CD14-positive monocyte (primary cell): Measurements from ENCODE around the gene KRTAP5-4. TPM values are rescaled to one million over a fixed set of nuclear protein-coding genes. Genes with fewer than 3 reads are reported as not detected.

ENCODE experiments used
- DNase-seq, 3 donors: peaks; one replicate each; pipeline ENCODE4 v3.0.0-alpha.2; 2011 to 2022
- H2AFZ ChIP-seq: 2 replicates; pipeline ENCODE4 v1.6.0; 2012; ENCODE audit warnings: mild to moderate bottlenecking, low read depth, low read length, inconsistent platforms; ENCODE audit not compliant: insufficient read depth, poor library complexity, severe bottlenecking
- H3K27ac ChIP-seq, 2 donors: 1 replicate in 1 of 2; 2 replicates in 1 of 2; pipeline ENCODE4 v1.5.1; 2012 to 2013; ENCODE audit warnings: low read length in 2 of 2, control low read depth in 1 of 2, inconsistent platforms in 1 of 2, low read depth in 1 of 2, mild to moderate bottlenecking in 1 of 2
- H3K27me3 ChIP-seq, 2 donors: one replicate each; pipeline versions ENCODE4 v1.6.0 to v1.6.1; 2011 to 2013; ENCODE audit warnings: low read length in 2 of 2; ENCODE audit not compliant: control insufficient read depth in 2 of 2, insufficient read depth in 2 of 2
- H3K36me3 ChIP-seq, 2 donors: replicated peaks in 1 of 2; 1 replicate in 1 of 2; 2 replicates in 1 of 2; pipeline versions ENCODE4 v1.5.1 to v1.6.1; 2012 to 2013; ENCODE audit warnings: low read length in 2 of 2, control low read depth in 1 of 2, inconsistent platforms in 1 of 2, mild to moderate bottlenecking in 1 of 2; ENCODE audit not compliant: insufficient read depth in 2 of 2, control insufficient read depth in 1 of 2
- H3K4me1 ChIP-seq, 2 donors: 1 replicate in 1 of 2; 2 replicates in 1 of 2; pipeline versions ENCODE4 v1.5.1 to v1.6.1; 2012 to 2013; ENCODE audit warnings: low read length in 2 of 2, control low read depth in 1 of 2, inconsistent platforms in 1 of 2, mild to moderate bottlenecking in 1 of 2, moderate library complexity in 1 of 2; ENCODE audit not compliant: insufficient read depth in 2 of 2, control insufficient read depth in 1 of 2
- H3K4me2 ChIP-seq: replicated peaks from 2 replicates; pipeline ENCODE3; 2012; ENCODE audit warnings: low read length, moderate library complexity, mild to moderate bottlenecking; ENCODE audit not compliant: poor library complexity, severe bottlenecking; ENCODE audit errors: extremely low read depth
- H3K4me3 ChIP-seq, 3 experiments: fragments of 200-600 bp in 1 of 3; sonication (generic) in 1 of 3; replicated peaks in 1 of 3; 1 replicate in 2 of 3; 2 replicates in 1 of 3; pipeline ENCODE4 v1.5.1; 2011 to 2013; ENCODE audit warnings: low read length in 3 of 3, mild to moderate bottlenecking in 3 of 3, control low read depth in 2 of 3, low read depth in 2 of 3, inconsistent platforms in 1 of 3, moderate library complexity in 1 of 3
- H3K79me2 ChIP-seq: 2 replicates; pipeline ENCODE4 v1.6.0; 2012; ENCODE audit warnings: mild to moderate bottlenecking, control low read depth, inconsistent platforms, low read length, moderate library complexity; ENCODE audit not compliant: insufficient read depth
- H3K9ac ChIP-seq: 2 replicates; pipeline ENCODE4 v1.6.0; 2017; ENCODE audit warnings: low read length, mild to moderate bottlenecking; ENCODE audit not compliant: insufficient read depth, poor library complexity, severe bottlenecking
- H3K9me3 ChIP-seq, 2 donors: replicated peaks in 1 of 2; 1 replicate in 1 of 2; 2 replicates in 1 of 2; pipeline versions ENCODE4 v1.5.1 to v1.6.1; 2012 to 2013; ENCODE audit warnings: low read length in 2 of 2, control low read depth in 1 of 2; ENCODE audit not compliant: control insufficient read depth in 1 of 2, insufficient read depth in 1 of 2
- H4K20me1 ChIP-seq: 2 replicates; pipeline ENCODE4 v1.6.0; 2012; ENCODE audit warnings: mild to moderate bottlenecking, low read length, control low read depth, moderate library complexity; ENCODE audit not compliant: insufficient read depth
- H3K27ac Mint-ChIP-seq, 7 donors: one replicate each; pipeline ENCODE4 v1.8.0; 2020; ENCODE audit warnings: mild to moderate bottlenecking in 7 of 7, mixed read lengths in 7 of 7, moderate library complexity in 6 of 7, inconsistent platforms in 2 of 7
- H3K27me3 Mint-ChIP-seq, 3 donors: one replicate each; pipeline ENCODE4 v1.8.0; 2021 to 2022; ENCODE audit warnings: low read depth in 3 of 3, mild to moderate bottlenecking in 3 of 3, mixed read lengths in 3 of 3, moderate library complexity in 3 of 3, inconsistent platforms in 1 of 3
- H3K36me3 Mint-ChIP-seq, 2 donors: one replicate each; pipeline ENCODE4 v1.8.0; 2020; ENCODE audit warnings: mixed read lengths in 2 of 2, inconsistent platforms in 1 of 2, mild to moderate bottlenecking in 1 of 2
- H3K4me1 Mint-ChIP-seq: one replicate; pipeline ENCODE4 v1.8.0; 2020; ENCODE audit warnings: mild to moderate bottlenecking, mixed read lengths
- H3K4me3 Mint-ChIP-seq, 2 donors: one replicate each; pipeline ENCODE4 v1.8.0; 2020; ENCODE audit warnings: mild to moderate bottlenecking in 2 of 2, mixed read lengths in 2 of 2, moderate library complexity in 1 of 2
- H3K9me3 Mint-ChIP-seq, 7 donors: one replicate each; pipeline ENCODE4 v1.8.0; 2020 to 2022; ENCODE audit warnings: mixed read lengths in 7 of 7, mild to moderate bottlenecking in 6 of 7, moderate library complexity in 6 of 7, inconsistent platforms in 2 of 7
- CTCF ChIP-seq: fragments of 200-600 bp; IDR thresholded peaks from one replicate; pipeline ENCODE4 v1.8.0; 2022; ENCODE audit warnings: antibody characterized with exemption, mild to moderate bottlenecking
- WGBS: methylation state at CpG from one replicate; pipeline ENCODE4 v1.1.5; 2013; ENCODE audit warnings: missing lambda C conversion rate; ENCODE audit not compliant: insufficient coverage; 5-methylcytosine and 5-hydroxymethylcytosine counted together
- intact Hi-C, 2 donors: fragments of 100-400 bp; cut with micrococcal nuclease; formaldehyde crosslinking; loops; one replicate each; pipeline versions ENCODE4 v1.15.0 to v1.15.1; 2023
- polyA plus RNA-seq, 3 donors: library from polyadenylated mRNA; depleted of rRNA in 1 of 3; unstranded in 2 of 3; stranded (reverse) in 1 of 3; fragments of 300-500 nt in 2 of 3; fragments of >200 nt in 1 of 3; fragmentation: Illumina TruSeq in 2 of 3; gene quantifications; 1 replicate in 2 of 3; 2 replicates in 1 of 3; pipeline ENCODE4 v1.2.3, GENCODE V29; 2012 to 2021

The KRTAP5-4 gene
- polyA plus RNA-seq, 3 donors, result not detected

- Histone ChIP-seq H3K27ac (no peak overlapping the region), H3K9me3 (no peaks in the 10 kb centered on the region), H3K36me3 (no peaks in the 10 kb centered on the region), H3K27me3 (peaks cover 0 to 18% of the 10 kb centered on the region in 2 donors), H3K9ac (no peak overlapping the region), H4K20me1 (no peaks in the 10 kb centered on the region), H2AFZ (no peak overlapping the region), H3K4me2 (no peak overlapping the region), H3K79me2 (no peaks in the 10 kb centered on the region), H3K4me3 (no peak overlapping the region), H3K4me1 (no peaks in the 10 kb centered on the region)
- Mint-ChIP-seq H3K4me1 (peaks cover 3% of the 10 kb centered on the region), H3K27ac (no peak overlapping the region), H3K4me3 (peak overlapping the region in 1 of 2 donors; percentile 7), H3K27me3 (peaks cover 14 to 36% (median 14%) of the 10 kb centered on the region in 3 donors), H3K9me3 (no peaks in the 10 kb centered on the region), H3K36me3 (no peaks in the 10 kb centered on the region)
- no peak for TF ChIP-seq CTCF
- 55% methylated on average over 20 of the region's 20 CpGs for WGBS
- intact Hi-C loops, result loop anchor here (2.0 to 5.0 kb wide), 3 partner anchors 40 to 505 kb away; no protein-coding TSS in a partner anchor
- no peak for DNase-seq
Measured at GRCh38 chr11:1652442-1652770, 30.5 kb upstream of the KRTAP5-4 start.

GRCh38 chr11:1652026-1652425 lies 30.1 kb upstream of the KRTAP5-4 start:
- Histone ChIP-seq H3K36me3 (no peaks in the 10 kb centered on the region), H3K4me2 (no peak overlapping the region), H3K27me3 (peaks cover 0 to 18% of the 10 kb centered on the region in 2 donors), H3K9ac (no peak overlapping the region), H3K4me3 (no peak overlapping the region), H2AFZ (no peak overlapping the region), H3K27ac (no peak overlapping the region), H3K9me3 (no peaks in the 10 kb centered on the region), H3K79me2 (no peaks in the 10 kb centered on the region), H3K4me1 (no peaks in the 10 kb centered on the region), H4K20me1 (no peaks in the 10 kb centered on the region)
- no peak for DNase-seq
- no peaks in the 10 kb centered on the region for H3K9me3 Mint-ChIP-seq
- intact Hi-C loops, result loop anchor here (2.0 to 5.0 kb wide), 3 partner anchors 40 to 505 kb away; no protein-coding TSS in a partner anchor
- H3K4me3 Mint-ChIP-seq, result no peak overlapping the region
- no peaks in the 10 kb centered on the region for H3K36me3 Mint-ChIP-seq
- H3K27me3 Mint-ChIP-seq, result peaks cover 14 to 33% (median 14%) of the 10 kb centered on the region in 3 donors
- no peak overlapping the region for H3K27ac Mint-ChIP-seq
- TF ChIP-seq CTCF, result no peak
- WGBS, result 90% methylated on average over 18 of the region's 19 CpGs
- H3K4me1 Mint-ChIP-seq, result peaks cover 3% of the 10 kb centered on the region
